GM21381 (cell line): ENCODE results near the gene TPCN1.

Experiments used
- ATAC-seq: cut with Tn5 transposase; IDR thresholded peaks from one replicate; pipeline ENCODE4 v1.9.1; 2021; ENCODE audit warnings: mild to moderate bottlenecking, moderate library complexity; ENCODE audit not compliant: unreplicated experiment

Gene TPCN1

DNA sequence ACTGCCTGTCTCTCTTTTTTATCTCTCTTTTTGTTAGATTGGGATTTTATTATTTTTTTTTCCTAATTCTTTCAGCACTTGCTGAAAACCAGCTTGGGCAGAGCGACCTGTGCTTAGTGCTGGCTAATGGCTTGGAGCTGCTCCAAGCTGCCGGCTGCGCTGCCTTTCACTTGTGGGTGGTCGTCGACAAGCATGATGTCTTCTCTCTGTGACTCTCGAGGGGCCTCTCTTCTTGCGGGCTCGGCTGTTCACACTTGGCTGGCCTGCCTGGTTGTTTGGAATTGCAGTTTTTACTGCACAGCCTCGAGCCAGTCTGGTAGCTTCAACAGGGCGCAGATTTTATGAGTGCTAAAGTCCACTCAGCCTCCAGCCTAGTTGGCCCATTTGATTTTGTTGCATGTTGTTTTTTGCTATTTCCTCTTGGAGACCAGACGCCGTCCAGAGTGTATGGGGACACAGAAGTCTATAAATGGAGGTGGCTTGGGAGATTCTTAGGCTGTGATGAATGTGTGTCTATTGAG is 18.6 kb downstream of the TPCN1 start:
- ATAC-seq: no peak

GRCh38 chr12:113240395-113240794 is 19.1 kb downstream of the TPCN1 start:
- peak; percentile 63 for ATAC-seq

DNA sequence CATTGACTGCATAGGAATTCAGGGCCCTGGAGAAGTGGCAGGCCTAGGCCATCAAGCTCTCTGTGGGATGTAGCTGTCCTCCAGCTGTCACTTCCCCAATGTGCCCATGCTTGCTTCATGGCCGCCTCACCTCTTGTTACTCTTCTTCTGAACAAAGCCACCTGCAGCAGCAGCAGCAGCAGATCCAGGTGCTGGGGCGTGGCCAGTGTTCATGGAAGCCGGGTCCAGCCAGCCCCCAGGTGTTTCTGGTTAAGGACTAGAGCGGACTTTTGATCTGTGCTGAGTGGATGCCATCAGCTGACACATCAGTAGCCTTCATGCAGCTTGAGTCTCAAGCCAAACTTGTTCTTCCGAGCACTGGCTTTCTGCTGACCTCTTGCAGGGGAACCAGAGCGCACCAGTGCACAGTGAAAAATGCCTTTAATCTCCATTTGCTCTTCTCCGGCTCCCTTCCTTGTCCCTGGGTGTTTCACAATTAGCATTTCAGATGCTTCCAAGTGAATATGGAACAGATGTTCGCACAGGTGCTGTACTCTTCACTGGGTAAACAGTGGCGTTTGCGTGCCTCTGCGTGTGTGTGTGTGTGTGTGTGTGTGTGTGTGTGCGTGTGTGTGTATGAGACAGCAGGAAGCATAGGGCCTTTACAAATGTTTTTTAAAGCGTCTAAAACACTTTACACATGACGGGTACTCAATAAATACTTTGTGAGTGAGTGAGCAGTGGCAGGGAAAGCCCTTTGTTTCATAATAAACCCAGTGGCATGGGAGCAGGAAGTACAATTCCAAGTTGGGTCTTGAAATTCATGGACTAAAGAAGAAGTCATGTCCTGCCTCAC is 20.1 kb downstream of the TPCN1 start:
- no peak for ATAC-seq

DNA sequence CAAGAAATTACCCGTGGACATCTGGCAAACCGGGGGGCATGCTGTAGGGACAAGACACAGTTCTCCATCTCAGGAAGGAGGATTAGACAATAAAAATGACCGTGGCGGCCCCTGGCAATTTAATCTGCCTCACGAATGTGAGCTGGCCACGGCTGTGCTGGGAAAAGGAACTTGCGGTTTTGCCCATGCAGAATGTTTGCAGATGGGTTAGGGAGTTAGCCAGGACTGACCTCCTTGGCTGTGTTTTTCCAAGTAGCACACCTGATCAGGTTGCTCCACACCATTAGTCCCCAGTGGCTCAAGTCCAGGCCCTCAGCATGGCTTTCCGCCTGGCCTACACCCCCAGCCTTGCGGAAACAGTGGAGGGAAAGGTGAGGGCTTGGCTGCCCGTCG is 20.8 kb downstream of the TPCN1 start:
- no peak for ATAC-seq

DNA sequence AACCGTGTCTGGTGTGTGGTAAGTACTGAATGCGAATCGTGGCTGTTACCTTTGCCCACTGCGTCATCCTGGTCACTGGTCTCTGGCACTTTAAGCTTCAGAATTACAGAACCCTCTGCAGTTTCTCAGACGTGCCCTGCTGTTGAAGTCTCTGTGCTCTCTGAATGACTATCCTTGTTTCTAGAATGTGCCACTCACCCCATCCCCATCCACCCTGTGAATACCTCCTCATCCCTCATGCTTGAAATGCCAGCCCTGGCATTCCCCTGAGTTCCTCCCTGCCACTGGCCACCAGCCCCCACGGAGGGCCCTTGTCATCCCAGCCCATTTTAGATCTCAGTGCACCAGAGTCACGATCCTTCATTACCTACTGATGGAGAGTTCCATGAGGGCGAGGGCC is 21.3 kb downstream of the TPCN1 start:
- ATAC-seq: no peak

DNA sequence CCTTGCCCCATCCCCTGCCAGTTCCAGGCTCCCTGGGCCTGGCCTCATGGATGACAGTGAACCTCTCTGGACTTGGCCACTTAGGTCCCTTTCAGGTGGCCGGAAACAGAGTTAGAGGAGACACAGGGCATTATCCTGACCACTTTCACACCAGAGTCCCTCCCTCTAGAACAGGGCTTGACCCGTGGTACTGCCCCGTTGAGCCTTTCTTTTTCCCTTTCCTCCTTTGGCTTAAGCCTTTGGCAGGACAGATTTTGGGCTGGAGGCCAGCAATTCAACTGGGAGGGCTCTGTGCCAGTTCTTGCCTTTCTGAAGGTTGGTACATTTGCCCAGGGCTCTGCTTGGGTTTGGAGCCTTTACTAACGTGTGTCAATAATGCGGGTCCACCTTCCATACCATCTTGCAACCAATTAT is 22.8 kb downstream of the TPCN1 start:
- ATAC-seq: no peak

- no peak for ATAC-seq
These were observed 23.3 kb downstream of the TPCN1 start for GRCh38 chr12:113244478-113244958.

GRCh38 chr12:113245695-113246477 is 24.6 kb downstream of the TPCN1 start:
- no peak for ATAC-seq

GRCh38 chr12:113246478-113247122 is 25.3 kb downstream of the TPCN1 start:
- no peak for ATAC-seq

DNA sequence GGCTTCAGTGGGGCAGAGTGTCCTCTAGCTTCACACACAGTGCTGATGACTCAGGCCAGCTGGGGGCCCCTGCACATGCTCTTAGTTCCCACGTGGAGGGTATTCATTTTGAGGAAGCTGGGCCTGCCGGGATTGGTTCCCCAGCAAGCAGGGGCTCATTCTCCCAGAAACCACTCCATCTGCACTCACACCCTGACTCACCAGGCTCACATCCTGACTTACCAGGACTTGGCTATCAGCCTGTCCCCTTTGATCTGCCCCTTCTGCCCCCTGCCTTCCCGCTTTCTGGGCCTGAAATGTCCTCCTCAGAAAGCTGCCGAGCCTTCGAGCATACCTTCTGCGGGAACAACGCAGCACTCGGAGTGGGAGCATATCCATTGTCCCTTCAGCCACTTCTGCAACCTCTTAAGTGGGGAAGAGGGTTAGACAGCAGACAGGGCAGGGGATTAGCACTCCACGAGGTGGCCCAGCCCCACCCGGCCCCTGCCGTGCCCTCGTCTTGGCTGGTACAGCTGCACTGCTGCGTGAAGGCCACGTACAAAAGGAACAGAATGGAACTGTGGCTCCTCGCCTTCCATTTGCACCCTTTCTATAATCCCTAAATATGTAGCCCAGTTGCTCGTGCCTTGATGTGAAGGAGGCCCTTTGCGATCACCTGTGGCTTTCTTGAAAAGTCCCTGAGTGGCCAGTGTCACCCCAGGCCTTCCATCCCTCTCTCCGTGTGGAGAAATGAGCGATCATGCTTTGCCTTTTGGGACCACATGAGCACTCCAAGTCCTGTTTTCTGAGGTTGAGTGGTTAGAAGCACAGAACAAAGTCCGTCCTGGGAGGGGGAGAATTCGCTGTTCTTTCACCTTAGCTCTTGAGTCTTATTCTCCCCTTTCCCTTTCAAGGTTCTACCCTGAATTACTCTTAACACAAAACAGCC is 26.1 kb downstream of the TPCN1 start:
- ATAC-seq: no peak

DNA sequence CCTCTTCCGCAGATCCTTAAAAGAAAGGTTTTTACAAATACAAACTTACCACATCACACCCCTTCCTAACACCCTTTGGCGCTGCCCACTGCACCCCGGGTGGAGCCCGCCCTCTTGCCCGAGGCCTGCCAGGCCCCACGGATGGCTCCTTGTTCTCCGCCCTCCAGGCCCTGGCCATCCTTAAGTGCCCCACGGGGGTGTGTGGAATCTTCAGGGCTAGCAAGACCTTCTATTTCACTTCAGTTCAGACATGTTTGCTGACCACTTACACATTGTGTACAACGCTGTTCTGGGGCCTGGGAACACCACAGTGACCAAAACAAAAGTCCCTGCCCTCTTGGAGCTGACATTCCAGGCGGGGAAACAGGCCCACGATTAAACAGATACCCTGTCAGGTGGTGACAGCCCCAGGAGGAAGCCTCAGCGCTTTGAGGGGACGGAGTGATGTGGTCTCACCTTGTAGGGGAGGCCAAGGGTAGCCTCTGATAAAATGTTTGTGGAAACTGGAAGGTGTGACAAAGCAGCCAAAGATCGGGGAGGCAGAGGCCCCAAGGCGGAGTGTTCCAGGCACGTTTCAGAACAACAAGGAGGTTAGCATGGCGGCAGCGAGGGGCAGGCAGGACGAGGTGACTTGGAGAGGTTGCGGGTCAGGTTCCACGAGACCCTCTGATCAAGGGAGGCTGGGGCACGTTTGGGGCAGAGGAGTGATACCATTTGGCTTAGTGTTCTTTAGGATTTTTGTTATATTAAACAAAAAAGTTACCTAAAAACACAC is 27.0 kb downstream of the TPCN1 start:
- ATAC-seq: no peak

DNA sequence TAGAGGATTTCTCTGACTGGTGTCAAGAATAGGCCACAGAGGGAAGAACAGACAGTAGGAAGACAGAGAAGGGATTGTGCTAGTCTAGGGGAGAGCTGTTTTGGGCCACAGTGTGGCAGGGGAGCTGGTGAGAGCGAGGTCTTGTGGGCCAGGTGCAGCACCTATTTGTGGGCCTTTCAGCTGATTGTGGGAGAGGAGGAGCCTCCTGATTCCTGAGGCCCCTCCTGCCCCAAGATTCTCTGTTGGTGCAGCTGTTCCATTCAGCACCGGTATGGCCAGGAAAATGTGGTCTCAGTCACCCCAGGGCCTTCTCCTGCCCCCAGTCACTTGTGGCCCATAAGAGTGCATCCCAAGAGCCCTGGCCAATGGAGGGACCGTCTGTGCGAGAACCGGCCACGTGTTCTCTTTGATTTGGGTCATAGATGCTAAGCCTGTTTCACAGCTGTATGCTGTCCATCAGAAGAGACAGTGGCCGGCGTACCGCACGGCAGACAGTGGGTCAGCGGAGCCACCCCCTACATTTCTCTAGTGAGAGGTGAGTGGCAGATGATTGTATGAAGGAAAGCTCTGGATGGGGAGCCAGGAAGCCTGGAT is 27.7 kb downstream of the TPCN1 start:
- no peak for ATAC-seq

DNA sequence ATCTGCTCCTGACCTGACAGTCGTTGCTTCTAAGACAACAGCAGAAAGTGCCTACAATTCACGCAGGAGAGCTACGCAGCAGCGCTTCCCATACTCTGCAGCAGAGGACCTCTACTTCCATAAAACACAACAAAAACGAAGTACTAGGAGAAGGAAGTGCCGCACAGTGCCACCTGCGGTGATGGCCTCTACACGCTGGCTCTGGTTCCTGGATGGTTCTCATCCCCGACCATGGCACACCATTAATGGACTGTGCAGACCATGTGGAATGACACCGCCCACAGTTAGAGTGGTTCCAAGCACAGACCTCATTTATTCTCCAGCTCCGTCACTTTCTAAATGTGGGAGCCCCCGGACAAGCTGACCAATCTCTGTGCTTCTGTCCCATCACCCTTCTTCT is 28.3 kb downstream of the TPCN1 start:
- ATAC-seq: no peak

DNA sequence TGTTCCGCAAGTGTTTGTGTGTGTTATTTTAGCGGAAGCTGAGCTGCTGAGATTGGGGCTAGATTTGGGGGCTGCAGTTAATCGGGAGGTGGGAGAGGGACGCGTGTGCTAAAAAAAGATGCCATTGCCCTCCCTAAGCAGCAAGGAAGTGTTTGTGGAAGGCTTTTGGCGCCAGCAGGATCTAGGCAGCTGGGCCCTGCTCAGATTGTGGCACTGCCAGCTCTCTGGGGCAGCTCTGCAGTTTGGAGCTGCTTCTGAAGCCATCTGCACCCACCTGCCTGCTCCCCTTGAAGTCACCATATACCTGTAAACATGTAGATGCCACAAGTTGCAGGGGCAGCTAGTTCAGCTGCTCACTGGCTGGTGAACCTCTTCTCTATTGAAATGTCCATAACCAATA is 28.8 kb downstream of the TPCN1 start:
- ATAC-seq: no peak

DNA sequence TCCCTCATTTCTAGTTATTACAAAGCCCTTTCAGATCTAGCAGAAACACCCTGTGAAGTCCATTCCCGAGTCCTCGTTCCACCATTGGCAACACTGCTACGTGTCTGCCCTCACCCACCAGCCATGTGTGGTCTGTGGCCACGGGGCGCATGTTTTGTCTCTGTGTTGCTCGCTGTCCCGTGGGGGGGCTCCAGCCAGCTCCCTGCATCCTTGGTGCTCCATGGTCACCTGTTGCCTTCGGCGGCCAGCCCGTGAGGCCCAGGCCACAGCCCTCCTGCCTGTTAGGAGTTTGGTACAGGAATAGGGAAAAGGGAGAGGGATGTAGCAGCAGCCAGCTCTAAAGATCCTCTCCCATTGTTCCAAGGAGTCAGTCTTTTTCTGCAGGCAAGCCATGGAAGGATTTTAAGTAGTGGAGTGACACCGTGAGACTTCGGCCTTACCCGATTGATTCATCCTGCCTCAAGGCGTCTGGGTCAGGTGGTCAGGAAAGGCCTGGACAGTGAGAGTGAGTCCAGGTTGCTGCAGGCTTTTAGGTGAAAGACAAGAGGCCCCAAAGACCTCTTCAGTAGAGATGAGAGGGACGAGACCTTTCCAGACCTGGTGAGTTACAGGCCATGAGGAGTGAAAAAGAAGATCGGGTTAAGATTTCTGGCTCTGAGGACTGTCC is 30.3 kb downstream of the TPCN1 start:
- no peak for ATAC-seq

DNA sequence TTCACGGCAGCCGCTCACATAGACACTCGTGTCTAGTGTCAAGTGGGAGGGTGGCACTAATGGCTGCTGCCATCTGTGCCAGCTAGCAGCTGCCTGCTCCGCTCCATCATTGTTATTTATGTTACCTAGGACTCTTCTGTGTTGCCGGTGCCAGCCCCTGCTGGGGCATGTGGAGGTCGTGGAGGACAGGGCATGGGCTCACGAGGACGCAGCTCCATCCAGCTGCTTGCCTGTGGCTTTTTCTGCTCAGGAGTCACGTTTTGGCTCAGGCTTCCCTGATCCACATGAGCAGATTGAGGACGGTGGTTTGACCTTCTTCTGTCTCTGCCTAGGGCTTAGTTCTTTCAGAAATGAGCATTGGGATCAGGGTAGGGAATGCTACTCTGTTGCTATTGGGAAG is 31.2 kb downstream of the TPCN1 start:
- ATAC-seq: no peak

- no peak for ATAC-seq
These were observed 32.4 kb downstream of the TPCN1 start for GRCh38 chr12:113253532-113254285.

DNA sequence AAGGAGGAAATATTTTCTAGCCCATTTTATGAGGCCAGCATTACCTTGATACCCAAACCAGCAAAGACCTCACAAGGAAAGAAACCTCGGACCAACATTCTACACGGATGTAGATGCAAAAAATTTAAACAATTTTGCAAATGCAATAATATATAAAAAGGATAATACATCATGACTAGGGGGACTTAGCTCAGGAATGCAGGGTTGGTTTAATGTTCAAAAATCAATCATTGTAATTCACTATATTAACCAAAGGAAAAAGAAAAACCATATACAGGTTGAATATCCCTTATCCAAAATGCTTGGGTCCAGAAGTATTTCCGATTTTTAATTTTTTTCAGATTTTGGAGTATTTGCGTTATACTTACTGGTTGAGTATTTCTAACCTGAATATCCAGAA is 33.0 kb downstream of the TPCN1 start:
- ATAC-seq: no peak
